Head of caudate nucleus (tissue), 42 donors: ENCODE data around the gene GPR18.
A peak's percentile ranks its signal among the peaks of the same experiment; 100 is the strongest.

Source experiments
- DNase-seq, 42 donors: peaks; one replicate each; pipeline versions ENCODE4 v3.0.0 to v3.0.0-alpha.2; 2020 to 2021; ENCODE audit warnings: mixed read lengths in 7 of 42
- intact Hi-C: fragments of 100-400 bp; cut with DNase I; formaldehyde crosslinking; loops from one replicate; pipeline ENCODE4 v1.15.0; 2022

GPR18 gene, protein sequence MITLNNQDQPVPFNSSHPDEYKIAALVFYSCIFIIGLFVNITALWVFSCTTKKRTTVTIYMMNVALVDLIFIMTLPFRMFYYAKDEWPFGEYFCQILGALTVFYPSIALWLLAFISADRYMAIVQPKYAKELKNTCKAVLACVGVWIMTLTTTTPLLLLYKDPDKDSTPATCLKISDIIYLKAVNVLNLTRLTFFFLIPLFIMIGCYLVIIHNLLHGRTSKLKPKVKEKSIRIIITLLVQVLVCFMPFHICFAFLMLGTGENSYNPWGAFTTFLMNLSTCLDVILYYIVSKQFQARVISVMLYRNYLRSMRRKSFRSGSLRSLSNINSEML

DNA sequence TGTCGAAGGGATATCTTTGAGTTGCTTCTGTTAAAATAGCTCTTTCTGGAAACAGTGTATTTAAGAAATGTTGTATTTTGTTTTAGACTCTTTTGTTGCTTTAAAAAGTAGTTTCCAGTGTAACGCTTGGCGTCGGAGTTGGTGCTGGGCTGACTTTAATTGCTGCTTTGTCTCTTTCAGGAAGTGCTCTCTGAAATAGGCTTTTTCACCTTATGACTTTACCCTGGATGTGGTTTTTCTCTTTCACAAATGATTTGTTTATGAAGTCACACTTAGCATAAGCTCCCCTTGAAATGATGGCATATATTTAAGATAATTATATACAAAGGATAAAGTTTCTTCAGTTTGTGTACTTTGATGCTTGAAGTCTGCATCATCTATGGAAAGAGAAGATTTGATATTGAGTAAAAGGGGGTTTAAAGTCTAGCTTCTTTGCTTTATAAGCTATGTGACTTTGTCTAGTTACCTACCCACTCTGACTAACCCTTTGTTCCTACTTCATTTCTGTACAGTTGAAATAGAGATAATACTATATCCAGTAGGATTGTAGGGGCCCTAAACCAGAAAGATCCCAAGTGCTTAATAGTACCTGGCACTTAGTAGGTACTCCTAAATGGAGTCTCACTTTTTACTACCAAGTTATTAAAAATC is at the start of gene GPR18:
Gene GPR18 (minus strand): TSS at position 170 of the 651 bp plus-strand sequence. CDS start 2,507 bp downstream, outside the sequence.
- no peak for DNase-seq
- intact Hi-C loops: no loop called here

DNA sequence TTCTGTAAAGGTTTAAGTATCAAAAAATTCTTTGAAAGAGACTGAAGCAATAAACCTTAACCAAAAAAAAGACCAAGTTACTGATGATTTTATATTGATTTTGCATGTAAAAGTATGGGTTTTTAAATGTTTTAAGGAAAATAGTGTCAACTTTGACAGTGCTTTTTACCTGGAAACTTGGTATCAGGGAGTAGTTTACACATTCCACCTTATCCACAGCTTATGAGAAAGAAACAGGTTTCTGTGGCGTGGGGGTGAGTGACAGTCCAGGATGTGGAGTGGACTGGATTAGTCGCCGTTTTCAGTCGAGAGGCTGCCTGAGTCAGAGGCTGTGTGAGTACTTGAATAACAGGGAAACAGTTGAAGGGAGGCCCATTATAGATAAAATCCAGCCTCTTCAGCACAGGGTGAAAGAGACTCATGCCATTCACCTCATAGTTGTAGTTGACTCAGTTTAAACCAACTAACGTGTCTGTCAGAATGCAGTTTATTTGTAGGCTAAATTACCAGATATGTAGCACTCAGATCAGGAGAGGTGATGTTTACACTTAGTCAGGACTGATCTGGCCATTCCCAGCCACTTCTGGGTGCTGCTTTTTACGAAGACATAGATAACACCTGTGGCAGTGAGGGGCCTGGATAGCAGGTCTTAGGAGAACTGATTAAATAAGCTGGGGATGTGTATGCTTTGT is 49.6 kb upstream of the GPR18 start:
- intact Hi-C loops: no loop called here

DNA sequence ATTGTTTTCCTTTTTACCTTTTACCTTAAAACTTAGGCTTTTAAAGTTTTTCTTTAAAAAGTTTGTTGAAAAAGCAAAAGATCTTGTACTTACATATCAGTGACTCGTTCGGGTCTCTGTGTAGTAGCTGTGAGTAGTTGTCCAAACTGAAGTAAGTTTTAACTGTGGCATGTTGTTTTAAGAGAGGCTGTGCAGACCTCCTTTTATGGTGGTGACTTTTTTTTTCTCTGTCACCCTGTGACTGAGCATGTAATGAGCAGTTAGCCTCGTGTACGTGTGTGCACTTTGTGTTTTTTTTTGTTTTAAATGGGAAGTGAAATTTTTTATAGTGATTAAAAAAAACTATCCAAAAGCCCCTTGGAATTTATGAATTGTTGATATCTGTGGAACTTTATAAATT is 49.1 kb upstream of the GPR18 start, which contains the start of gene GPR183:
Gene GPR183 (minus strand): TSS at position 153 of the 400 bp plus-strand sequence. CDS start 11,254 bp downstream, outside the sequence.
- intact Hi-C loops: no loop called here

More for the DNA sequence above, 49.6 kb upstream of the GPR18 start:
- DNase-seq: no peak

DNA sequence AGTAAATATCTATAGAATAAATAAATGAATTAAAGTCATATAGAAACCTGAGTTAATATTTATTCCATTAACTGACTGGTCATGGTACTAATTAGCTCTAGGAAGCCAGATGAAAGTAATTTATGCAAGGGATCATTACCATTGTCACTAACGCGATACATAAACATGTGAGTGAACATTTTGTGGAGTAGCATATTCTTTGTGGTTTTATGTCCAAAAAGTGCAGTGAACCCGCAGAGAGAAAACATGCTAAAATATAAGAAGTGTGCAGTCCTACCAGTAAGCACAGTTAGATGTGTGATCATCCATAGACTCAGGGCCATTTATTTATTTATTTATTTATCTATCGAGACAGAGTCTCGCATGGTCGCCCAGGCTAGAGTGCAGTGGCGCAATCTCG is 47.4 kb upstream of the GPR18 start:
- DNase-seq: no peak
- intact Hi-C loops: no loop called here

More for the DNA sequence above, 49.1 kb upstream of the GPR18 start, which contains the start of gene GPR183:
- no peak for DNase-seq

DNA sequence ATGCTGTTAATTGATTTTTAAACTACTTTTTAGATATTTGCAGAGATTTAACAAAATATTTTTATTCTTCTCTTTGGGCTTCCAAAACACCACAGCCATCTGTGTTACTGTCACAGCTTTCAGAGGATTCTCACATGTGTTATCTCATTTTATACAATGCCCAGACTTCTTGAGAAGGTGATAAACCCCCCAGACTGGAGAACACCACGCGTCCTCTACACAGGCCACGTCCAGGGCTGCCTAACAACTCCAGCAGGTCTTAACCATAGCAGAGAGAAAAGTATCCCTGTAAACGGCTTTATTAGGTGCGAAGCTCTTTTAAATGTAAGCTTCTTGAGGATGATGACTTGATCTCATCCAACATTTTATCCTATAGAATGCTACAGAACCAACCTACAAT is 47.0 kb upstream of the GPR18 start:
- intact Hi-C loops: no loop called here
- no peak for DNase-seq

DNA sequence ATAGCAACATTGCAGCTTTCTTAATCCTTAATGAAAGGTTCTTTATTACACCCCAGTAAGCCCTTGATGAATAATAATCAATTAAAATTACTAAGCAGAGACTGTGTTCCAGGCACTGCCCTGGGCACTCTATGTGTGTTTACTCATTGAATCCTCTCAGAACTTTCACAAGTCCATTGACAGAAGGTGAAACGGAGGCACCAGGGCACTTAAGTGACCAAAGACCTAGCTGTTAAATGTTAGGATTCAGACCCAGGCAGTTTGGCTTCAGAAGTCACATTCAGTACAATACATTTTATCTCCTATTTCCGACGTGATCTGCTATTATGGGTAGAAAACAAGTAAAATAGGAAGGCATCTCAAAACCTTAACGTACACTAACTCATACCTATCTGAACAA is 46.4 kb upstream of the GPR18 start:
- no peak for DNase-seq
- intact Hi-C loops: no loop called here

DNA sequence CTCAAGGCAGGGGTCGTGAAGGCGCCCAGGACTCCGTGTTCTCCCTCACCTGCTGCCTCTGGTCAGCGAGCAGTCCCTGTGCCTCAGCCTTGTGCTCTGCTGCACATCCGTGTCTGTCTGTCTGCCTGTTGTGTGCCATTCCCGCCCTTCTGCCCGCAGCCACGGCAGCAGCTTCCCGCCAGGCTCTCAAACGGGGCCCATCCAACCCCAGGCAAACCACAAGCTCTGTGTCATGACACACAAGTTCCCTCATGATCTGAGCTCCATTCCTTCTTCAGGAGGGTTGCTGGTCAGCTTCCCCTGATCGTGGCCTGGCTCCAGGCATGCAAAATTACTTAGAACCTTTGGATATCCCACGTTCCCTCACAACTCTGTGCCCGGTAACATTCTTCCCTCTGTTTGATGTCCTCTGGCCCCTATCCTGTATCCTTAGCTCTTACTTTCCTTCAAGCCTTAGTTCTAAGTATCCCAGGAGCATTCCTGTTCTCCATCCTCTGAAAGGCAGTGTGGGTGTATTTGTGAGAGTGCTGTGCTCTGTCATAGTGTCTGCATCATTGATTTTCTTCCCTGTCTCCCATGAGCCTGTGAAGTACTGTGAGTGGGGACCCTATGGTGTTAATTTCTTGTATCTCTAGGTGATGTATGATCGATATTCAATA is 45.8 kb upstream of the GPR18 start:
- DNase-seq: peak in 34 of 42 donors; percentile 9 to 56 (median 39)
- intact Hi-C loops: no loop called here

DNA sequence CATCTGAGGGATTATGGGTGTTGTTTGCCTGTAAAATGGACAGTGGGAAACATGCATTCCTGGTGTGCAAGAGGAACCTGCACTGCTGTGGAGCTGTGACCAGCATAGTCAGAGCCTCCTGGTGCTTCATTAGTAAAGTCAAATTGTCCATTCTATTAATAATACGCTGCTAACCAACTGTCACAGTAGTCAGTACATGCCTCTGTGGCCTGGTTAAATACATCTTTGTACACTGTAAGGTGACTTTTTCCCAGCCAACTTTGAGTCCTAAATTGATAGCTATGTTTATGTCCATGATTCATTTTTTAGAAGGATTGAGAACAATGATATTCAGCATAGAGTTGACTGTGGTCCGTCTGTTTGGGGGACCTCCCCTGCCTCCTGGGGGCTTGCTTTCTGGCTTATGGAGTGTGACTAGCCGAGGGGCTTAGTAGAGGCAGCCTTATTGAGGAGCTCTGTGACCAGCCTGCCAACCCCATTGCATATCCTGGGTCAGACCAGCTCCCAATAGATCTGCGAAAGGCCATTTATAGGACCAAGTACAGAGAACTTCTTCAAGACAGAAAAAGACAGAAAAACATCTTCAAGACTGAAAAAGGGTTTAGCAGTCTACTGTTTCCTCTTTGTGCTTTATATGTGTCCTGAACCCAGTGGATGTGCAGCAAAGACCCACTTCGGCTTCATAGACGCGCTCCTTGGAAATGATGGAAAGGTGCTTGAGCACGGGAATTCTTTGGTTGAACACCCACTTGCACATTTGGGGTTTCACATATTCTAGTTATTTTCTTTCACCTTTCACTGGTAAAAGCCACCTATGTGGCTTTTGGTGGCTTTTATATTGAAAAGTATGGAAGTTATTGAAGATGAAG is 44.7 kb upstream of the GPR18 start:
- intact Hi-C loops: no loop called here
- DNase-seq: no peak

DNA sequence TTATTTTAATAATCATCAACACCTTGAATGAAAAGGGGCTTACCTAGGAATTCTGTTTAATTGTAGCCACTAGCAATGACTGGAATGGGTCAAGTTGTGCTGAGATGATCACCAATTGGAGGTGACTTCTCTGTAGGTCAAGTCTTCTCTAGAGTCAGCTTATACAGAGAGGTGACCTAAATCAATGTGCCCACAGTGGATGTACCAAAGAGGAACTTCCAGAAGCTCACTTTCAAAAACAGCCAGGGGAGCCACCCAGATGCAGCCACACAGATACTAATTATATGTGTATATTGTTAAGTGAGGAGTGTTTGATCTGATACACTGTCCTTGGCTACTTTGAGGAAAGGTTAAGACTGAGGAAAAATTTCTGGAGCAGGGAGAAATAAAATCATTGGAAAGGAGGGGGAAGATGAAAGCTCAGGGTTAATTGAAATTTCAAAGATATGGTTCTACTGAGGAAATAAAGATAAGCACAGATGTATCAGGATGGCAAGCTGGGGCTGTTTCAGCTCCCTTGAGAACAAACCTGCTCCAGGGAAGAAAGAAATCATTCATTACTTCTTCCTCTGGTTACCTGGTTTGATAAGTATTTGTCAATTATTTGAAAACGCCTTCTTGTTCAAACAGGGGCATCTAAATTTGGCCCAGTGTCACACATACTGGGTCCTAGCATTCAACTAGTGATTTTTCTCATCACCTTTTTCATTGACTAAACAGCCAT is 43.9 kb upstream of the GPR18 start:
- no peak for DNase-seq
- intact Hi-C loops: no loop called here

DNA sequence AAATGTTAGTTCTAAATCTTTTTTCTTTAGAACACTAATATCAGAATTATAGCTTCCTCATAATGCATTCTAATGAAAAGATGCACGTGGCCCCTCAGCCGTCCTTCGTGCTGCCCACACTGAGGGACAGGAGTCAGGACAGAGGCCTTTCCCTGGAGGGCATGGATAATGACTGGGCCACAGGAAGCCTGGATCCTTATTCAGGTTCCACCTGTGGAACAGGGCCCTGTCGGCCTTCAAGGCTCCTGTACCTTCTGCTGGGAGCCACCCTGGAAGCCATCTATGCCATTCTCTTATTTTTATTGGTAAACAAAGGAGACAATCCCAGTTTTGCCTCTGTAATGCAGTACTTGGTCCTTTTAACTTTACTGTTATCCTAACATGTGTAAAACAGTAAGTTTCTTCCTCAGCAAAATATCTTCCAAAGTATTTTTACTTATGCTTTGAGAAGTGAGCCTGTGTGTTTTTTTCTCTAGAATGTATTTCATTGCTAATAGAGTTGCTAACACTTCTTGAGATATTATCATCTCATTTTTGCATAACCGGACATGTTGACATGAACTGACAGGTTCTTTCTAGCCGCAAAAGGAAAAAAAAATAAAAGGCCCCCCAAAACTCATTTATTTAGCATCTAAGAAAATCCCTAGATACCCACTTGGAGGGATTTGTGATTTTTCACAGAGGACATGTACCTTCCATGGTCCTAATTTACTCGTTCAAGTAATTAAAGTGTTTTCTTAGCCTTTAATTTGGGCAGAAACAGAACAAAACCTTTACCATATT is 43.1 kb upstream of the GPR18 start:
- intact Hi-C loops: no loop called here
- no peak for DNase-seq

DNA sequence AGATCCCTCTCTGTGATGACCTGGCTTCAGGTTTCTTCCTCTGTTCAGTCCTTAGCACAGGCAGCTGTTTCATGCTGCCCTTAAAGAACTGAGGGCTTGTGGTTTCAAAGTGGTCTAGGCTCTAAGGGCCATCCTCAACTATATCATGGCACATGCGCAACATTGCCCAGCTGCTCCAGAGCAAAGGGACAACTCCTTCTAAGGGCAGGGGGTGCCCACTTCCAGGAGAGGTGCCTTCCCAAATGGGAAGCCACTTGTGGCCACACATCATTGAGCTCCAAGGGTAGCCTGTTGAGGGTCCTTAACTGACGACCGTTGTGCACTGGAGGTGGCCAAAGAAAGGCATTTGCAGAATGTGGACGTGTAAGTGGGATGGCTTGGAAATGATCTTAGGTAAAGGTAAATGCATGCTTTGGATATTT is 41.8 kb upstream of the GPR18 start:
- intact Hi-C loops: no loop called here
- no peak for DNase-seq

DNA sequence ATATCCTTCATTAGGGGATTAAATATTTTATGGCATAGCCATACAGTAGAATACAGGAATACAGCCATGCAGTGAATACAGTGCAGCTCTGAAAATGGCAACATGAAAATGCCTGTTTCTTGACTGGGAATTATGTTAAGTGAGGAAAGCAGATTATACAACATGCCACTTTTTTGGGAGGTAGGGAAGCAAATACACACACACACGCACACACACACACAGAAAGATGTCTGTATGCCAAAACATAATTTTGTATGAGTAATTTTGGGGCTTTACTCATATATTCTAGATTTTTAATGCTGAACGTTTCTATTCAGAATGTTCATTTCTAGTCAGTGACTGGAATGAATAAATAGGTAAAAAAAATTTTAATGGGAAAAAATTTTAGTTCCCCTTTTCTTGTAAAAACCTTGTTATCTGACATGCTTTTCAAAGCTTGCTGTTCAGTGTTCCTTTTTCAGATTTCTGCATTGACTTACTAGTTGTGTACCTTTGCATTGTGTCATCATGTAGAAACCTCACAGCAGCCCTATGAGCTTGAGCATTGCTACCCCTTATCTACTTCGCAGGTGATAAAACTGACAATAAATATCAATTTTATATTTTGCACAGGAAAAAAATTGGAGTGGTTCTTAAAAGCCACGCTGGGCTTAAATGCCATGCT is 41.2 kb upstream of the GPR18 start:
- no peak for DNase-seq
- intact Hi-C loops: no loop called here

DNA sequence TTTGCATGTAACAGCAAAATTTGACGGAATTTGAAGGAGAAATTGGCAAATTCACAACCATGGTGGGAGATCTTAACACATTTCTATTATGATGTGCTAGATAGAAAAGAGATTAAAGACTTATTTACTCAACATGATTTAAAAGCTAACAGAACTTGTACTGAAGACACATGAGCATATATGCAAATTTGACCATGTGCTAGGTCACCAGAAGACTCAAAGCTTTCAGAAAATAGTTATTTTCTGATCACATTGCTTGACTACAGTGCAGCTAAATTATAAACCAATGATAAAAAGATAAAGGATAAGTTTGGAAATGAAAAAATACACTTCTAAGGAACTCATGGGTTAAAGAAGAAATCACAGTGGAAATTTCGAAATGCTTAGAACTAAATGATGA is 39.9 kb upstream of the GPR18 start:
- intact Hi-C loops: no loop called here

DNA sequence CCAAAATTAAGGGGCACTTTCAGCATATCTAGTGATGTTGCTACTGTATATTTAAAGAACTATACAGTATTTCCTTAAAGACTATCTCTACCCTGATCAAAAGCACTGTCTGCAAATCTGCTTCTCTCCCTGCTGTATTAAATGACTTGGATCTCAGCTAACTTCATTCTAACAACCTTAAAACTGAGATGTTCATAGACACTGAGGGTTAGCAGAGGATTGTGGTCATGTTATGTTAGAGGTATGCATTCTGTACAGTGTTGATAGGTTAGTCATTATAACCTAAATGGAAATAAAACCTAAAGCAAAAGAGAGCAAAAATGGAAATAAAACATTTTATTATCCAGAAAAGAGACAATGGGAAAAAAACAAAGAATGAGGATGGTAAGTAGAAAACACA is 39.2 kb upstream of the GPR18 start:
- intact Hi-C loops: no loop called here
- no peak for DNase-seq

More for the DNA sequence above, 39.9 kb upstream of the GPR18 start:
- DNase-seq: no peak

DNA sequence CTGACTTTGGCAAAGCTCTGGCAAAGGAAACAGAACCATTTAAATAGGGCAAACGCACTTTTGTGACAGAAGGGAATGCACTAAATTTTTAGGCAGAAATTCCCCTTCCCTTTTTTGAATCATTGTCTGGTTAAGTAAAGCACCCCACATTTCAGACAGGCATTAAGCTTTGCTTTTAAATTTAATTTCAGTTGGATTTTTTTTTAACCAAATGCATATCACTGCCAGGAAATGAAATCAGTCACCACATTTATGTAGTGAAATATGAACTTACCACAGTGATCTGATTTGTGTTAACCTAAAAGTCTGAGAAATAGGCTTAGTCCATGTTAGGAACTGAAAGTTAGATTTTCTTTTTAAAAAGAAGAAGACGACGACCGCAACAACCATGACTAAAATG is 38.2 kb upstream of the GPR18 start:
- intact Hi-C loops: no loop called here
- DNase-seq: no peak

DNA sequence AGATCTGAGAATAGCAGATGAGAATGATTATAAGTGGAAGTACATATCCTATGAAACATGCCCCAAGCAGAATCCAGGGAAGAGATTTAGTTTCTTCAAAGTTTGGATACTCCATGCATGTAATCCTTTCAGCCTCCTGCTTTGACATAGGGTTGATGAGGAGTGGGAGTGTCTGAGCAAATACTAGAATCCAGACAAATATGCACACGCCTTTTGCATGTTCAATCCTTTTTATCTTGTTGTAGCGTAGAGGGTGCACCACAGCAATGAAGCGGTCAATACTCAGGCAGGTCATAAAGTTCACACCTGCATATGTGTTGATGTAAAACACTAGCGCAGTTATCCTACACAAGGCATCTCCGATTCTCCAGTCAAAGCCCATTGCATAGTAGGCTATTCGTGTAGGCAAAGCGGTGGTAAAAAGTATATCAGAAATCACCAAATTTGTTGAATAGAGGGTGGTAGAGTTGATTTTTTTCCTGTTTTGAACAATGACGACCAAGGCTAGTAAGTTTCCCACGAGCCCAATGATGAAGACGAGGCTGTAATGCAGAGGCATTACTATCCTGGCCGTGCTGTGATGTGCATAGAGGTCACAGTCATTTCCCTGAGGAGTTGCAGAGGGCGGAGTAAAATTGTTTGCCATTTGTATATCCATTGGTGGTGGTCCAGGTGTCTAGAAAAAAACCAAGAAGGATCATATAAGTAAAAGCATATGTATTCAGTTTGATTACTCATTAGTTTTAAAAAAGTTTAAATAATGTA is 37.5 kb upstream of the GPR18 start:
- no peak for DNase-seq
- intact Hi-C loops: no loop called here
